ENCODE data around the gene ANKRD62. TPM values are rescaled to one million over a fixed set of nuclear protein-coding genes. Genes with fewer than 3 reads are reported as not detected.

ANKRD62 gene
- total RNA-seq, 1 experiment from 2014 or later: not detected

DNA sequence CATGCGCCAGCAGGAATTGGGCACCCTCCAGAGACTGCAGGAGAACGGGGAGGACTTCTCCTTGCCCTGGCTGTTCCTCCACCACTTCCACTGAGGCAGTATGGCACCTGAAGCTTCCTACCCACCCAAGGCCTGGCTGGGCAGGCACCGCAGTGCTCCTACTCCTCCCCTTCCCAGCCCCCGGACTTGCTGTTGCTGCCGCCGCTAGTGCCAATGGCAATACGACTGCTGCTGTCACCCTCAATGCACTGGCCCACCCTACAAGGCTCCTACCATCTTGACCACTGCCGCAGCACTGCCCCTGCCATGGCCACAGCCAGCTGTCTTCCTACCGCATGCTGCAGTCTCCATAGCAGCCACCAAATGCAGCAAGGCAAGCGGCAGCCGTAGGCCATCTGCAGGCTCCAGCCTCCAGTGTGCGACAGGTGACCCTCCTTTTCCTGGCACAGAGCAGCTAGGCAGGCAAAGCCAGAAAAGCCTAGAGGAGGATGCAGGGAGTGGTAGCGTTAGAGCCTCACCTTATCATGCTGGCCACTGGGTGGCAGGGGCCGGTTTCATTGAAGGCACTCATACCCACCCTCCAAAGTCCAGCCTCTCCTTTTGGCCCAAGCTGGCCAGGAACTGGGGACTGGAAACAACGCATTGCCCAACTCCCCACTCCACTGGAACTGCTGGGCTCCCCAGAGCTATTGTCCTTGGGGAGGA lies 47.4 kb upstream of the ANKRD62 start:
- BruUV-seq (replicated peaks): no TSS peak
- no peaks in the 10 kb centered on the region for H3K36me3 ChIP-seq (ENCODE audit: control insufficient read depth, insufficient read depth, low read length)
- no peak overlapping the region for H3K27ac ChIP-seq (ENCODE audit: low read length)
- H3K27me3 ChIP-seq (ENCODE audit: control insufficient read depth, insufficient read depth, low read length): no peaks in the 10 kb centered on the region
- no peak overlapping the region for H3K4me3 ChIP-seq (ENCODE audit: low read depth in 2 of 2, low read length in 2 of 2)
- TF ChIP-seq, protein P1, sequence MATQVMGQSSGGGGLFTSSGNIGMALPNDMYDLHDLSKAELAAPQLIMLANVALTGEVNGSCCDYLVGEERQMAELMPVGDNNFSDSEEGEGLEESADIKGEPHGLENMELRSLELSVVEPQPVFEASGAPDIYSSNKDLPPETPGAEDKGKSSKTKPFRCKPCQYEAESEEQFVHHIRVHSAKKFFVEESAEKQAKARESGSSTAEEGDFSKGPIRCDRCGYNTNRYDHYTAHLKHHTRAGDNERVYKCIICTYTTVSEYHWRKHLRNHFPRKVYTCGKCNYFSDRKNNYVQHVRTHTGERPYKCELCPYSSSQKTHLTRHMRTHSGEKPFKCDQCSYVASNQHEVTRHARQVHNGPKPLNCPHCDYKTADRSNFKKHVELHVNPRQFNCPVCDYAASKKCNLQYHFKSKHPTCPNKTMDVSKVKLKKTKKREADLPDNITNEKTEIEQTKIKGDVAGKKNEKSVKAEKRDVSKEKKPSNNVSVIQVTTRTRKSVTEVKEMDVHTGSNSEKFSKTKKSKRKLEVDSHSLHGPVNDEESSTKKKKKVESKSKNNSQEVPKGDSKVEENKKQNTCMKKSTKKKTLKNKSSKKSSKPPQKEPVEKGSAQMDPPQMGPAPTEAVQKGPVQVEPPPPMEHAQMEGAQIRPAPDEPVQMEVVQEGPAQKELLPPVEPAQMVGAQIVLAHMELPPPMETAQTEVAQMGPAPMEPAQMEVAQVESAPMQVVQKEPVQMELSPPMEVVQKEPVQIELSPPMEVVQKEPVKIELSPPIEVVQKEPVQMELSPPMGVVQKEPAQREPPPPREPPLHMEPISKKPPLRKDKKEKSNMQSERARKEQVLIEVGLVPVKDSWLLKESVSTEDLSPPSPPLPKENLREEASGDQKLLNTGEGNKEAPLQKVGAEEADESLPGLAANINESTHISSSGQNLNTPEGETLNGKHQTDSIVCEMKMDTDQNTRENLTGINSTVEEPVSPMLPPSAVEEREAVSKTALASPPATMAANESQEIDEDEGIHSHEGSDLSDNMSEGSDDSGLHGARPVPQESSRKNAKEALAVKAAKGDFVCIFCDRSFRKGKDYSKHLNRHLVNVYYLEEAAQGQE (IDR thresholded peaks at IDR 0.05; ENCODE audit: insufficient read depth in 1 of 2, low read depth in 2 of 2, low read length in 1 of 2): no peak
- TF ChIP-seq POLR2AphosphoS5 (IDR thresholded peaks at IDR 0.05; ENCODE audit: low read depth, low read length): no peak
- no peak for TF ChIP-seq TCF7L2 (IDR thresholded peaks at IDR 0.05; ENCODE audit: low read depth, low read length)
- TF ChIP-seq, protein P2, sequence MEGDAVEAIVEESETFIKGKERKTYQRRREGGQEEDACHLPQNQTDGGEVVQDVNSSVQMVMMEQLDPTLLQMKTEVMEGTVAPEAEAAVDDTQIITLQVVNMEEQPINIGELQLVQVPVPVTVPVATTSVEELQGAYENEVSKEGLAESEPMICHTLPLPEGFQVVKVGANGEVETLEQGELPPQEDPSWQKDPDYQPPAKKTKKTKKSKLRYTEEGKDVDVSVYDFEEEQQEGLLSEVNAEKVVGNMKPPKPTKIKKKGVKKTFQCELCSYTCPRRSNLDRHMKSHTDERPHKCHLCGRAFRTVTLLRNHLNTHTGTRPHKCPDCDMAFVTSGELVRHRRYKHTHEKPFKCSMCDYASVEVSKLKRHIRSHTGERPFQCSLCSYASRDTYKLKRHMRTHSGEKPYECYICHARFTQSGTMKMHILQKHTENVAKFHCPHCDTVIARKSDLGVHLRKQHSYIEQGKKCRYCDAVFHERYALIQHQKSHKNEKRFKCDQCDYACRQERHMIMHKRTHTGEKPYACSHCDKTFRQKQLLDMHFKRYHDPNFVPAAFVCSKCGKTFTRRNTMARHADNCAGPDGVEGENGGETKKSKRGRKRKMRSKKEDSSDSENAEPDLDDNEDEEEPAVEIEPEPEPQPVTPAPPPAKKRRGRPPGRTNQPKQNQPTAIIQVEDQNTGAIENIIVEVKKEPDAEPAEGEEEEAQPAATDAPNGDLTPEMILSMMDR (IDR thresholded peaks at IDR 0.05): no peak
- TF ChIP-seq SIN3A (IDR thresholded peaks at IDR 0.05; ENCODE audit: borderline replicate concordance, insufficient read depth, low read depth, low read length): no peak
- in situ Hi-C loops (cut with HindIII; ENCODE audit: low pct_unique_long_range_greater_than_20kb, low sequenced_read_pairs): no loop called here
- DNase-seq (ENCODE audit: low read depth, low spot score) (no peak), ATAC-seq (0 out of 2 replicates have a peak, but pooled peaks have one; percentile 12)
- intact Hi-C loops (cut with micrococcal nuclease; ENCODE audit: unreplicated experiment): no loop called here
- no peaks in the 10 kb centered on the region for H3K9me3 ChIP-seq (ENCODE audit: control insufficient read depth, insufficient read depth, low read depth, low read length)
- ChIA-PET POLR2A (no interaction called here), CTCF (no interaction called here)
- no peaks in the 10 kb centered on the region for H3K4me1 ChIP-seq (ENCODE audit: control insufficient read depth, insufficient read depth, low read length)

- BruUV-seq (replicated peaks): no TSS peak
- ChIA-PET POLR2A (no interaction called here), CTCF (no interaction called here)
- H3K4me3 ChIP-seq (ENCODE audit: low read depth in 2 of 2, low read length in 2 of 2): no peak overlapping the region
- H3K4me1 ChIP-seq (ENCODE audit: control insufficient read depth, insufficient read depth, low read length): no peaks in the 10 kb centered on the region
- no peak overlapping the region for H3K27ac ChIP-seq (ENCODE audit: low read length)
- DNase-seq (ENCODE audit: low read depth, low spot score) (no peak), ATAC-seq (peak; percentile 78)
- intact Hi-C loops (cut with micrococcal nuclease; ENCODE audit: unreplicated experiment): no loop called here
- no peak for TF ChIP-seq TCF7L2 (IDR thresholded peaks at IDR 0.05; ENCODE audit: low read depth, low read length)
- TF ChIP-seq, protein P2 (IDR thresholded peaks at IDR 0.05): peak; percentile 52
- no peaks in the 10 kb centered on the region for H3K9me3 ChIP-seq (ENCODE audit: control insufficient read depth, insufficient read depth, low read depth, low read length)
- H3K36me3 ChIP-seq (ENCODE audit: control insufficient read depth, insufficient read depth, low read length): no peaks in the 10 kb centered on the region
- no peaks in the 10 kb centered on the region for H3K27me3 ChIP-seq (ENCODE audit: control insufficient read depth, insufficient read depth, low read length)
- in situ Hi-C loops (cut with HindIII; ENCODE audit: low pct_unique_long_range_greater_than_20kb, low sequenced_read_pairs): no loop called here
Measured at GRCh38 chr18:12046751-12047335, 46.8 kb upstream of the ANKRD62 start.

Measured in Panc1 (cell line).